Measurements from ENCODE around the gene BRF1.

DNA sequence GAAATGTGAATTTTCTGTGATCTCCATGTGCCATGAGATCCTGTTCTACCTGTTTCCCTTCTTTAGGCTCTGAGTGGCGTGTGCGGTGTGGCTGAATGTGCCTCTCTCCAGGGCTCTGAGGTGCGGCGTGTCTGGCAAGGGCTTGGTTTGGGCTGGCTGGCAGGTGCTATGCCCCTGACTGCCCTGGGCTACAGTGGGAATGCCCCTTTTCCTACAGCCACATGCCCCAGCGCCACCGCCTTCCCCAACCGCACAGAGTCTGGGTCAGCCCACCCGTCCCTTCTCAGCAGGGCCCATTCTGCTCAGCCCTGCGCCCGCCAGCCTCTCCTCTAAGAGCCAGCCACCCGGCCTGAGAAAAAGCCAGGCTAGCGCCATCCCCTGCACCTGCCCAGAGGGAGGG lies 27.7 kb downstream of the BRF1 start:
- no peak for TF ChIP-seq NFIC (IDR thresholded peaks at IDR 0.05)
- TF ChIP-seq, protein P1, sequence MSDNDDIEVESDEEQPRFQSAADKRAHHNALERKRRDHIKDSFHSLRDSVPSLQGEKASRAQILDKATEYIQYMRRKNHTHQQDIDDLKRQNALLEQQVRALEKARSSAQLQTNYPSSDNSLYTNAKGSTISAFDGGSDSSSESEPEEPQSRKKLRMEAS (IDR thresholded peaks at IDR 0.05), result peak; percentile 63
- TF ChIP-seq, protein P2, sequence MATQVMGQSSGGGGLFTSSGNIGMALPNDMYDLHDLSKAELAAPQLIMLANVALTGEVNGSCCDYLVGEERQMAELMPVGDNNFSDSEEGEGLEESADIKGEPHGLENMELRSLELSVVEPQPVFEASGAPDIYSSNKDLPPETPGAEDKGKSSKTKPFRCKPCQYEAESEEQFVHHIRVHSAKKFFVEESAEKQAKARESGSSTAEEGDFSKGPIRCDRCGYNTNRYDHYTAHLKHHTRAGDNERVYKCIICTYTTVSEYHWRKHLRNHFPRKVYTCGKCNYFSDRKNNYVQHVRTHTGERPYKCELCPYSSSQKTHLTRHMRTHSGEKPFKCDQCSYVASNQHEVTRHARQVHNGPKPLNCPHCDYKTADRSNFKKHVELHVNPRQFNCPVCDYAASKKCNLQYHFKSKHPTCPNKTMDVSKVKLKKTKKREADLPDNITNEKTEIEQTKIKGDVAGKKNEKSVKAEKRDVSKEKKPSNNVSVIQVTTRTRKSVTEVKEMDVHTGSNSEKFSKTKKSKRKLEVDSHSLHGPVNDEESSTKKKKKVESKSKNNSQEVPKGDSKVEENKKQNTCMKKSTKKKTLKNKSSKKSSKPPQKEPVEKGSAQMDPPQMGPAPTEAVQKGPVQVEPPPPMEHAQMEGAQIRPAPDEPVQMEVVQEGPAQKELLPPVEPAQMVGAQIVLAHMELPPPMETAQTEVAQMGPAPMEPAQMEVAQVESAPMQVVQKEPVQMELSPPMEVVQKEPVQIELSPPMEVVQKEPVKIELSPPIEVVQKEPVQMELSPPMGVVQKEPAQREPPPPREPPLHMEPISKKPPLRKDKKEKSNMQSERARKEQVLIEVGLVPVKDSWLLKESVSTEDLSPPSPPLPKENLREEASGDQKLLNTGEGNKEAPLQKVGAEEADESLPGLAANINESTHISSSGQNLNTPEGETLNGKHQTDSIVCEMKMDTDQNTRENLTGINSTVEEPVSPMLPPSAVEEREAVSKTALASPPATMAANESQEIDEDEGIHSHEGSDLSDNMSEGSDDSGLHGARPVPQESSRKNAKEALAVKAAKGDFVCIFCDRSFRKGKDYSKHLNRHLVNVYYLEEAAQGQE (IDR thresholded peaks at IDR 0.05; ENCODE audit: low read depth), result no peak
- TF ChIP-seq, protein P3, sequence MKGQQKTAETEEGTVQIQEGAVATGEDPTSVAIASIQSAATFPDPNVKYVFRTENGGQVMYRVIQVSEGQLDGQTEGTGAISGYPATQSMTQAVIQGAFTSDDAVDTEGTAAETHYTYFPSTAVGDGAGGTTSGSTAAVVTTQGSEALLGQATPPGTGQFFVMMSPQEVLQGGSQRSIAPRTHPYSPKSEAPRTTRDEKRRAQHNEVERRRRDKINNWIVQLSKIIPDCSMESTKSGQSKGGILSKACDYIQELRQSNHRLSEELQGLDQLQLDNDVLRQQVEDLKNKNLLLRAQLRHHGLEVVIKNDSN (IDR thresholded peaks at IDR 0.05), result no peak
- no peak for TF ChIP-seq CEBPB (IDR thresholded peaks at IDR 0.05)
- TF ChIP-seq RAD21 (IDR thresholded peaks at IDR 0.05; ENCODE audit: low read depth), result no peak
- no peak for TF ChIP-seq CREB1 (IDR thresholded peaks at IDR 0.05; ENCODE audit: low read depth)
- no peak for TF ChIP-seq EP300 (IDR thresholded peaks at IDR 0.05; ENCODE audit: borderline replicate concordance)

All from Ishikawa (cell line).